HFF-Myc (cell line): ENCODE measurements around the gene MRPL19.

Experiments
- DNase-seq: peaks from one replicate; pipeline ENCODE4 v3.0.0-alpha.2; 2011; ENCODE audit warnings: low read depth; ENCODE audit errors: extremely low read depth
- H3K4me3 ChIP-seq: replicated peaks from 2 replicates; pipeline ENCODE4 v1.5.1; 2011; ENCODE audit warnings: low read depth, mild to moderate bottlenecking, control low read depth, low read length
- TF ChIP-seq, protein P1 (sequence below): IDR thresholded peaks from 2 replicates; pipeline ENCODE4 v1.5.1; 2012; ENCODE audit warnings: mild to moderate bottlenecking, low read depth, low read length, control low read depth; ENCODE audit errors: missing control alignments

The MRPL19 gene

GRCh38 chr2:75622929-75623328 is 23.7 kb upstream of the MRPL19 start:
- no peak for DNase-seq
- TF ChIP-seq, protein P1, sequence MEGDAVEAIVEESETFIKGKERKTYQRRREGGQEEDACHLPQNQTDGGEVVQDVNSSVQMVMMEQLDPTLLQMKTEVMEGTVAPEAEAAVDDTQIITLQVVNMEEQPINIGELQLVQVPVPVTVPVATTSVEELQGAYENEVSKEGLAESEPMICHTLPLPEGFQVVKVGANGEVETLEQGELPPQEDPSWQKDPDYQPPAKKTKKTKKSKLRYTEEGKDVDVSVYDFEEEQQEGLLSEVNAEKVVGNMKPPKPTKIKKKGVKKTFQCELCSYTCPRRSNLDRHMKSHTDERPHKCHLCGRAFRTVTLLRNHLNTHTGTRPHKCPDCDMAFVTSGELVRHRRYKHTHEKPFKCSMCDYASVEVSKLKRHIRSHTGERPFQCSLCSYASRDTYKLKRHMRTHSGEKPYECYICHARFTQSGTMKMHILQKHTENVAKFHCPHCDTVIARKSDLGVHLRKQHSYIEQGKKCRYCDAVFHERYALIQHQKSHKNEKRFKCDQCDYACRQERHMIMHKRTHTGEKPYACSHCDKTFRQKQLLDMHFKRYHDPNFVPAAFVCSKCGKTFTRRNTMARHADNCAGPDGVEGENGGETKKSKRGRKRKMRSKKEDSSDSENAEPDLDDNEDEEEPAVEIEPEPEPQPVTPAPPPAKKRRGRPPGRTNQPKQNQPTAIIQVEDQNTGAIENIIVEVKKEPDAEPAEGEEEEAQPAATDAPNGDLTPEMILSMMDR: no peak
- H3K4me3 ChIP-seq: no peak overlapping the region

DNA sequence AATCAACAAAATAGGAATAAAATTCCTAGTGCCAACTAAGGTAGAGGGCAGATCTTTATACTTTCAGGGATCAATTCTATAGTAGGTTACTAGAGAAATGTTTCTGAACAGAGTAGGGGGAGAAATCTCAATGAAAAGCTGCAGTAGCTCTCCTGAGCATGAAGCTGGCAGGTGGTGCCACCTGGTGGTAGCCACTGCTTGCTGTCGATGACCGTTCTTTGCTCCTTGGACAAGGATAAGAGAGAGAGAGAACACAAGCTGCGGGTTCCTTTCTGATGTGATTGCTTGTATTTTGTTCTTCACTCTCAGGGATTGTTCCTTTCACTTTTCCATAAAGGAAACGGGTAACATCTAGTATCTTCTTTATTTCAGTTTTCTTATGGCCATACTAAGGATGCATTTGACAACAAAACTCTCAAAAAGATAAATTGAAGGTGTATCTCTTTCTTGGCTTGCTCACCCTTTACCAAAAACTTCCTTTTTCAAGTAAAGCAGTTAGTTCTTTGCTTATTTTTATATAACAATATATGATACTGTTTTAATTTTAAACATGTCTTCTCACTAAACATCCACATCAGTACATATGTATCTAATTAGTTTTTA is 18.6 kb upstream of the MRPL19 start:
- peak; percentile 57 for DNase-seq
- TF ChIP-seq, protein P1: peak; percentile 98
- no peak overlapping the region for H3K4me3 ChIP-seq

DNA sequence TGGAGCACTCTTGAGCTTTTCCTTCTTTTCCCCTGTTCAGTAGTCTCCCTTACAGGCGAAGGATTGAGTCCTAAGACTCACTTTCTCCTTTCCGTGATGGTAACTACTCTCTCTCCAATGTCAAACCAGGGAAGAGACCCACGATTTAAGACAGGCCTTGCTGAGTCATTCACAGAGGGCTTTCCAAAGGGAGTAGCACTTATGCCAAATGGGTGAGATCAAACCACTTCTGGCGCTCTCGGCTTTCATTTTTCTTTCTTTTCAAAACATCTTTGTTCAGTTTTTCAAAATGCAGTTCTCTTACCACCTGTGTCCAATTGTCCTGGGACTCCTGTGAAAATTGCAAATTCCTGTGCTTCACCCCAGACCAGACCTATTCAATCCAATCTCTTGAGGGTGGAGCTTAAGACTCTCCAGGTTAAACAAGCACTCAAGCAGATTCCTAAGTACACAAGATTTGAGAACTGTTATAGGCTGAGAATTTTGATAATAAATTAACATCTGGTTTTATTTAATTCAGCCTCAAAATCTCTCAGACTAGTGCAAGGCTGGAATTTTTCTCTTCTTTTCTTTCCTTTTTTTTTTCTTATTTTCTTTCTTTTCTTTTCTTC is 14.4 kb upstream of the MRPL19 start:
- TF ChIP-seq, protein P1: no peak
- H3K4me3 ChIP-seq: no peak overlapping the region
- DNase-seq: no peak

- H3K4me3 ChIP-seq: no peak overlapping the region
- no peak for DNase-seq
- TF ChIP-seq, protein P1: no peak
Observed at GRCh38 chr2:75632813-75633212, 13.8 kb upstream of the MRPL19 start.

DNA sequence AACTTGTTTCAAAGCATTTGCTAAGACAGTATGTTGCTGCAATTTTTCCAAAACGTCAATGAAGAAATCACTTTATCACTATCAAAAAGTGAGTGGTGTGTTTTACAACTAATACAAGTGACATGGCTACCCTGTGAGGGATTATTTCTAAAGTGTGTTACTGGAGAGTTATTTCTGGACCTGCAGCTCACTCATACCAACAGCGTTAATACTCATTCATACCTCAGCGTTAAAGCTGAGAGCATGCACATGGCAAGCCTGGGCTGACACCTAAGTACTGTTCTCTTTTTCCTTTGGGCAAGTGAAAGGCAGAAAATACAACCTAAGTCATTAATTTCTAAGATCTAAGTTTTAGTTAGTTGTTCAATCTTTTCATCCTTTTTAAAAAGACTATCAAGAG is 13.0 kb upstream of the MRPL19 start:
- no peak for DNase-seq
- TF ChIP-seq, protein P1: no peak
- H3K4me3 ChIP-seq: no peak overlapping the region

GRCh38 chr2:75634945-75635344 is 11.6 kb upstream of the MRPL19 start:
- H3K4me3 ChIP-seq: no peak overlapping the region
- no peak for DNase-seq
- TF ChIP-seq, protein P1: no peak
